Upper lobe of right lung (tissue), 1 donor: ENCODE data around the gene GNA15. TPM values are rescaled to one million over a fixed set of nuclear protein-coding genes. Genes with fewer than 3 reads are reported as not detected.

Source experiments
- ATAC-seq: fragments of 200-7000 bp; cut with Tn5 transposase; one replicate; pipeline ENCODE4 v1.9.1; 2020; ENCODE audit warnings: mild to moderate bottlenecking, moderate library complexity
- DNase-seq: peaks from one replicate; pipeline ENCODE4 v3.0.0-alpha.2; 2020
- H3K27ac ChIP-seq: fragments of 200-600 bp; one replicate; pipeline ENCODE4 v1.8.0; 2022
- H3K27me3 ChIP-seq: fragments of 200-600 bp; one replicate; pipeline ENCODE4 v1.8.0; 2022; ENCODE audit warnings: mild to moderate bottlenecking
- H3K36me3 ChIP-seq: fragments of 200-600 bp; one replicate; pipeline ENCODE4 v1.8.0; 2022
- H3K4me1 ChIP-seq: fragments of 200-600 bp; one replicate; pipeline ENCODE4 v1.8.0; 2022
- H3K4me3 ChIP-seq: fragments of 200-600 bp; one replicate; pipeline ENCODE4 v1.8.0; 2022; ENCODE audit warnings: mild to moderate bottlenecking
- H3K9me3 ChIP-seq: fragments of 200-600 bp; one replicate; pipeline ENCODE4 v1.8.0; 2022
- intact Hi-C: fragments of 100-400 bp; cut with DNase I; formaldehyde crosslinking; loops from one replicate; pipeline ENCODE4 v1.11.0; 2022
- total RNA-seq: library from RNA; stranded (reverse); fragmentation: NEBNext Ultra II Directional; extraction: Animal tissue kit (Norgen Biotek cat#: 25700); gene quantifications from one replicate; pipeline ENCODE4 v1.2.1, GENCODE V29; 2021
- TF ChIP-seq, protein P1 (sequence below): fragments of 200-600 bp; IDR thresholded peaks from one replicate; pipeline ENCODE4 v1.8.0; 2022; ENCODE audit warnings: antibody characterized with exemption
- donor health status: DM: no; HTN: yes; CAD: no; lungs with severe emphysema.

Gene GNA15
- total RNA-seq, 1 donor from 2014 or later = 18.6 TPM

DNA sequence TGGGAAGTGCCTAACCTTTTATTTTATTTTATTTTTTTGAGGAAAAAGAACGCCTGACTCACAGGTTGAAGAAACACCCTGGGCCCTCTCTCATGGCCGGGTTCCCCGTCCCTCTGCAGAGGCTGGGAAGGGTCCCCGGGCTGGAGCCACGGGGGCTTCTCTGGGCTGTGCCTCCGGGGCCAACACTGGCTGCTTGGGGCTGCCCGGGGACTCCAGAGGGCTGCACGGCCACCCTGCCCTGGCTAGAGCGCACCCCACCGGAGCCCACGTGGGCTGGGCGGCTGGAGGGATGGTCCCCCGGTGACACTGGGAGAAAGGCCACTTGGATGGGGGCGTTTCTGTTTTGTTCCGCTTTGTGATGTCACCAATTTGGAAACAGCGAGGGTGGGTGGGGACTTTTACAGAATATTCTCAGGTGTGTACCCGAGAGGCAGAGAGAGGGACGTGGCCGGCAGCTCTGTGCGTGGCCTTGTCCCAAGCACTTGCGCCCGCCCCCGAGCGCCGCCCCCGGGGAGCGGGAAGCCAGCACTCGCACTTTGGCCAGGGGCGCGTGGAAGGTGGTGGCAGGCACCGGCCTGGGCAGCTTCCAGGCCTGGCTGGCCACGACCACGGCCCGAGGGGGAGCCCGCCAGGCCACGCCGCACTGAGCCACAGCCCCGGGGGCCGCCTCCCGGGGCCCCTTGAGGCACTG lies 13.9 kb upstream of the GNA15 start:
- Histone ChIP-seq H3K36me3 (peaks cover 23% of the 10 kb centered on the region), H3K4me1 (peaks cover 4% of the 10 kb centered on the region), H3K4me3 (no peak overlapping the region), H3K27me3 (no peaks in the 10 kb centered on the region), H3K27ac (no peak overlapping the region), H3K9me3 (no peaks in the 10 kb centered on the region)
- intact Hi-C loops = no loop called here
- TF ChIP-seq, protein P1, sequence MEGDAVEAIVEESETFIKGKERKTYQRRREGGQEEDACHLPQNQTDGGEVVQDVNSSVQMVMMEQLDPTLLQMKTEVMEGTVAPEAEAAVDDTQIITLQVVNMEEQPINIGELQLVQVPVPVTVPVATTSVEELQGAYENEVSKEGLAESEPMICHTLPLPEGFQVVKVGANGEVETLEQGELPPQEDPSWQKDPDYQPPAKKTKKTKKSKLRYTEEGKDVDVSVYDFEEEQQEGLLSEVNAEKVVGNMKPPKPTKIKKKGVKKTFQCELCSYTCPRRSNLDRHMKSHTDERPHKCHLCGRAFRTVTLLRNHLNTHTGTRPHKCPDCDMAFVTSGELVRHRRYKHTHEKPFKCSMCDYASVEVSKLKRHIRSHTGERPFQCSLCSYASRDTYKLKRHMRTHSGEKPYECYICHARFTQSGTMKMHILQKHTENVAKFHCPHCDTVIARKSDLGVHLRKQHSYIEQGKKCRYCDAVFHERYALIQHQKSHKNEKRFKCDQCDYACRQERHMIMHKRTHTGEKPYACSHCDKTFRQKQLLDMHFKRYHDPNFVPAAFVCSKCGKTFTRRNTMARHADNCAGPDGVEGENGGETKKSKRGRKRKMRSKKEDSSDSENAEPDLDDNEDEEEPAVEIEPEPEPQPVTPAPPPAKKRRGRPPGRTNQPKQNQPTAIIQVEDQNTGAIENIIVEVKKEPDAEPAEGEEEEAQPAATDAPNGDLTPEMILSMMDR = no peak
- ATAC-seq (no peak), DNase-seq (no peak)

DNA sequence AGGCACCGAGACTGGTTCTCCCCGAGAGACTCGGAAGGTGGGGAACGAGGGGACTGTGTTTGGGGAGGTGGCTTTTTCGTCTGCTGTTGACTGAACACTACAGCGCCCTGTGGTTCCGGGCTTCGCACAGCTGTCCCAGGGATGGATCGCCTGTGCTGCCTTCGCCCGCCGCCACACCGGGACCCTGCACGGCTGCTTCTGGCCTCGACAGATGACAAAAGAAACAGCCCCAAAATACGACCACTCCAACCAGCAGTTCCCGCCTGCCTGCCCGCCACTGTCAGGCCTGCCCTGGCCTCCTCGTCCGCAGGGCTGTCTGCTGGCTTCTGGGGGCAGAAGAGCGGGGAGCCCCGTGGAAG lies 13.3 kb upstream of the GNA15 start:
- no peak for DNase-seq
- intact Hi-C loops = no loop called here
- H3K27ac ChIP-seq = no peak overlapping the region
- no peaks in the 10 kb centered on the region for H3K27me3 ChIP-seq
- H3K4me1 ChIP-seq = peaks cover 4% of the 10 kb centered on the region
- no peaks in the 10 kb centered on the region for H3K9me3 ChIP-seq
- H3K4me3 ChIP-seq = no peak overlapping the region
- TF ChIP-seq, protein P1 = no peak
- H3K36me3 ChIP-seq = peaks cover 23% of the 10 kb centered on the region
- no peak for ATAC-seq

DNA sequence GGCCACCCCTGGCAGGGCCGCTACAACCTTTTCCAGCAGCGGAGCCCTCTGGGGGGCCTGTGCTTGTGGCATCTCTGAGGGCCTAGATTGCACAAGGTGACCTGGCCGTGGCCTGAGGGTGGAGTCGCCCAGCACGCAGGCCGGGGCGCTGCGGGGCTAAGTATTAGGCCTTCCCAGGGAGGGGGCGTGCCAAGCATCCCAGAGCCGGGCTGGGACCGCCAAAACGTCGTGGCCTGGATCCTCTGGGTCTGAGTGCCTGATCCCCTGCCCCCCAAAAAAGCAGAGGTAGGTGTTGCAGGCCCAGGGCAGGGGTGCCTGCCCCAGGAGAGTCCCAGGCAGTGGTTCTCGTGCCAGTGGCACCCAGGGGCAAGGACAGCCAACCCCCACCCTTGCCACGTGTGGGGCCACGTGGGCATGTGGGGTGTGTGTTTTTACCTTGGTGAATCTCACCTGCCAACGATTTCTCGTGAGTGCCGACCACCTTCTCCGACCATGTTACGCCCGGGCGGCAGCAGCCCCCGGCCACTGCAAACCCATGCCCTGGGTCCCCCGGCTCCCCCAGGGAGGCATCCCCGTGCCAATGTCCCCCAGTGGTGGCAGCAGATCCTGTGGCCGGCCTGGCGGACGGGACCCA lies 12.6 kb upstream of the GNA15 start:
- H3K4me3 ChIP-seq = no peak overlapping the region
- no peaks in the 10 kb centered on the region for H3K9me3 ChIP-seq
- peaks cover 22% of the 10 kb centered on the region for H3K36me3 ChIP-seq
- intact Hi-C loops = no loop called here
- no peaks in the 10 kb centered on the region for H3K27me3 ChIP-seq
- H3K27ac ChIP-seq = no peak overlapping the region
- ATAC-seq (no peak), DNase-seq (peak; percentile 65)
- TF ChIP-seq, protein P1 = no peak
- H3K4me1 ChIP-seq = peaks cover 4% of the 10 kb centered on the region

DNA sequence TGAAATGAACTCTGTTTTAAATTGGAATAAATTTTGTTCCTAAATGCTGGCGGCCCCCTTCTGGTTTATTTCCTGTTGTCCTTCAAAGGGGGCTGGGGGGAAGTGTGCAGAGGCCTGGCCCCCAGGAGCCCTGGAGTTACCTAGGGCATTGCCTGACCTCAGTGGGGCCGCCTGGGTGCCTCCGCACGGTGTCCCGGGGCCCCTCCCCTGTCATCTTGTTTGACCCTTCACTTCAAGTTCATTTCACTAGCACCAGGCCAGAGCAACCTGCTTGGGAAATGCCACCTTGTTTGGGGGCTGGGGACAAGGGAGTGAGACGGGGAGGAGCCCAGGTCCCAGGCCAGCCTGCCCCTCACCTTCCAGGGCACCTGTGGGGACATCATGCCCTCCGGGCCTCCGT lies 11.9 kb upstream of the GNA15 start:
- peaks cover 4% of the 10 kb centered on the region for H3K4me1 ChIP-seq
- ATAC-seq (no peak), DNase-seq (peak; percentile 59)
- intact Hi-C loops = no loop called here
- H3K36me3 ChIP-seq = peaks cover 15% of the 10 kb centered on the region
- no peak overlapping the region for H3K27ac ChIP-seq
- H3K4me3 ChIP-seq = no peak overlapping the region
- no peaks in the 10 kb centered on the region for H3K9me3 ChIP-seq
- TF ChIP-seq, protein P1 = no peak
- H3K27me3 ChIP-seq = no peaks in the 10 kb centered on the region

DNA sequence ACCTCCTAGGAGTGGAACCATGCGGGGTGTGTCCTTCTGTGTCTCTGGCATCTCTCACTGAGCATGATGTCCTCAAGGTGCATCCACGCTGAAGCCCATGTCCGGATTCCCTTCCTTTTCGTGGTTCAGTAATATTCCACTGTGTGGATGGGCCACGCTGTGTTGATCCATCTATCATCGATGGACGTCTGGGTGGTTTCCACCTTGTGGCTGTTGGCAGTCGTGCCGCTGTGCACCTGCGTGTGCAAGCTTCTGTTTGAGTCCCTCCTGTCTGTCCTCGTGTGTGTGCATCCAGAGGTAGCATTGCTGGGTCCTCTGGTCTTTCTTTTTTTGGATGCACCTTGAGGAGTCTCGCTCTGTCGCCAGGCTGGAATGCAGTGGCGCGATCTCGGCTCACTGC lies 11.2 kb upstream of the GNA15 start:
- Histone ChIP-seq H3K27ac (no peak overlapping the region), H3K4me1 (peaks cover 4% of the 10 kb centered on the region), H3K9me3 (no peaks in the 10 kb centered on the region), H3K4me3 (no peak overlapping the region), H3K27me3 (no peaks in the 10 kb centered on the region), H3K36me3 (peaks cover 12% of the 10 kb centered on the region)
- no peak for DNase-seq
- intact Hi-C loops = loop anchor here (5.0 kb wide), 1 partner anchor 38 kb away; no protein-coding TSS in a partner anchor
- TF ChIP-seq, protein P1 = no peak
- ATAC-seq = no peak
